Naive thymus-derived CD4-positive, alpha-beta T cell (primary cell): ENCODE data around the gene HOMER2. TPM values are rescaled to one million over a fixed set of nuclear protein-coding genes. Genes with fewer than 3 reads are reported as not detected.
"Not testable (repeated sequence)": the region's sequence is repeated elsewhere in the genome, so short reads cannot be mapped to it uniquely, and the experiment has no call there.

Source experiments
- ATAC-seq: fragments of 150-1000 bp; cut with Tn5 transposase; 2 replicates; pipeline ENCODE4 v1.10.0; 2021; ENCODE audit warnings: mild to moderate bottlenecking, moderate library complexity
- CTCF ChIA-PET: fragments of 350-600 bp; sonication (Branson Sonifier 250); formaldehyde crosslinking; loops from one replicate; lab custom pipeline; 2021; ENCODE audit warnings: antibody characterized with exemption; lab: Charles Lee
- POLR2A ChIA-PET: fragments of 350-600 bp; sonication (Branson Sonifier 250); formaldehyde crosslinking; loops from one replicate; lab custom pipeline; 2021; ENCODE audit warnings: antibody characterized with exemption, inconsistent platforms; lab: Charles Lee
- DNase-seq, 9 donors: peaks; one replicate each; pipeline versions ENCODE4 v3.0.0 to v3.0.0-alpha.2; 2020 to 2022; ENCODE audit warnings: mixed read lengths in 1 of 9
- H3K27ac ChIP-seq: one replicate; pipeline ENCODE4 v1.7.0; 2013; ENCODE audit warnings: mild to moderate bottlenecking, low read depth, low read length, moderate library complexity
- H3K27me3 ChIP-seq, 2 donors: one replicate each; pipeline ENCODE4 v1.7.0; 2013; ENCODE audit warnings: low read length in 2 of 2, mild to moderate bottlenecking in 2 of 2, moderate library complexity in 2 of 2; ENCODE audit not compliant: control insufficient read depth in 2 of 2, insufficient read depth in 2 of 2
- H3K36me3 ChIP-seq, 3 experiments: 1 replicate in 2 of 3; 2 replicates in 1 of 3; pipeline ENCODE4 v1.7.0; 2013; ENCODE audit warnings: low read length in 3 of 3, mild to moderate bottlenecking in 3 of 3, moderate library complexity in 1 of 3; ENCODE audit not compliant: insufficient read depth in 3 of 3, control insufficient read depth in 2 of 3
- H3K4me1 ChIP-seq, 2 donors: one replicate each; pipeline ENCODE4 v1.7.0; 2013; ENCODE audit warnings: low read length in 2 of 2, mild to moderate bottlenecking in 2 of 2, moderate library complexity in 1 of 2; ENCODE audit not compliant: control insufficient read depth in 2 of 2, insufficient read depth in 2 of 2
- H3K4me3 ChIP-seq: 2 replicates; pipeline ENCODE4 v1.7.0; 2013; ENCODE audit warnings: mild to moderate bottlenecking, low read length
- H3K9me3 ChIP-seq, 3 experiments: 1 replicate in 2 of 3; 2 replicates in 1 of 3; pipeline ENCODE4 v1.7.0; 2013; ENCODE audit warnings: low read length in 3 of 3; ENCODE audit not compliant: control insufficient read depth in 2 of 3
- H3K27ac Mint-ChIP-seq, 9 donors: one replicate each; pipeline ENCODE4 v1.8.0; 2020 to 2022; ENCODE audit warnings: mixed read lengths in 9 of 9, mild to moderate bottlenecking in 8 of 9, moderate library complexity in 5 of 9, inconsistent platforms in 2 of 9
- H3K27me3 Mint-ChIP-seq, 5 donors: one replicate each; pipeline ENCODE4 v1.8.0; 2021 to 2022; ENCODE audit warnings: mixed read lengths in 5 of 5, mild to moderate bottlenecking in 1 of 5
- H3K36me3 Mint-ChIP-seq, 5 donors: one replicate each; pipeline ENCODE4 v1.8.0; 2020 to 2022; ENCODE audit warnings: mixed read lengths in 5 of 5, mild to moderate bottlenecking in 3 of 5, inconsistent platforms in 1 of 5
- H3K4me1 Mint-ChIP-seq, 7 donors: one replicate each; pipeline ENCODE4 v1.8.0; 2020 to 2022; ENCODE audit warnings: mixed read lengths in 7 of 7, mild to moderate bottlenecking in 3 of 7, inconsistent platforms in 1 of 7
- H3K4me3 Mint-ChIP-seq, 10 donors: one replicate each; pipeline ENCODE4 v1.8.0; 2020 to 2022; ENCODE audit warnings: mild to moderate bottlenecking in 10 of 10, mixed read lengths in 10 of 10, moderate library complexity in 6 of 10, inconsistent platforms in 2 of 10
- H3K9me3 Mint-ChIP-seq, 11 donors: one replicate each; pipeline ENCODE4 v1.8.0; 2020 to 2022; ENCODE audit warnings: mixed read lengths in 11 of 11, mild to moderate bottlenecking in 4 of 11, inconsistent platforms in 1 of 11, moderate library complexity in 1 of 11
- intact Hi-C, 2 donors: fragments of 100-400 bp; cut with micrococcal nuclease; formaldehyde crosslinking; loops; one replicate each; pipeline ENCODE4 v1.15.1; 2023
- polyA plus RNA-seq, 2 donors: library from polyadenylated mRNA; unstranded; fragments of 300-500 nt; fragmentation: Illumina TruSeq; gene quantifications; one replicate each; pipeline ENCODE4 v1.2.3, GENCODE V29; 2021
- total RNA-seq, 6 experiments: library from RNA in 5 of 6; stranded (reverse) in 5 of 6; gene quantifications; 1 replicate in 5 of 6; 2 replicates in 1 of 6; pipeline ENCODE4 v1.2.3 and lab custom pipeline; 2021 to 2026

The HOMER2 gene
- total and polyA plus RNA-seq, 7 experiments from 2014 or later: 3.8 to 29.1 (median 4.8) TPM

GRCh38 chr15:82870727-82871320 lies 81.7 kb downstream of the HOMER2 start:
- CTCF ChIA-PET: no interaction called here
- Mint-ChIP-seq H3K27ac (no peak overlapping the region), H3K9me3 (peaks cover 0 to 1% (median 0%) of the 10 kb centered on the region in 11 donors), H3K36me3 (peaks cover 0 to 19% (median 3%) of the 10 kb centered on the region in 5 donors), H3K27me3 (peaks cover 0 to 21% (median 0%) of the 10 kb centered on the region in 5 donors), H3K4me1 (no peaks in the 10 kb centered on the region), H3K4me3 (no peak overlapping the region)
- Histone ChIP-seq H3K9me3 (no peaks in the 10 kb centered on the region), H3K27me3 (no peaks in the 10 kb centered on the region), H3K4me3 (no peak overlapping the region), H3K36me3 (no peaks in the 10 kb centered on the region), H3K27ac (no peak overlapping the region), H3K4me1 (no peaks in the 10 kb centered on the region)
- DNase-seq (no peak), ATAC-seq (no peak)
- intact Hi-C loops: no loop called here
- POLR2A ChIA-PET: no interaction called here

GRCh38 chr15:82865981-82866380 lies 86.5 kb downstream of the HOMER2 start:
- H3K4me3 Mint-ChIP-seq, H3K27ac Mint-ChIP-seq, CTCF ChIA-PET, H3K27ac ChIP-seq, H3K4me1 ChIP-seq, H3K4me3 ChIP-seq, H3K36me3 ChIP-seq, H3K9me3 Mint-ChIP-seq, ATAC-seq, DNase-seq, POLR2A ChIA-PET, intact Hi-C loops, H3K4me1 Mint-ChIP-seq, H3K36me3 Mint-ChIP-seq, H3K9me3 ChIP-seq, H3K27me3 ChIP-seq: not testable (repeated sequence)
- H3K27me3 Mint-ChIP-seq: peaks cover 0 to 16% (median 0%) of the 10 kb centered on the region in 5 donors

DNA sequence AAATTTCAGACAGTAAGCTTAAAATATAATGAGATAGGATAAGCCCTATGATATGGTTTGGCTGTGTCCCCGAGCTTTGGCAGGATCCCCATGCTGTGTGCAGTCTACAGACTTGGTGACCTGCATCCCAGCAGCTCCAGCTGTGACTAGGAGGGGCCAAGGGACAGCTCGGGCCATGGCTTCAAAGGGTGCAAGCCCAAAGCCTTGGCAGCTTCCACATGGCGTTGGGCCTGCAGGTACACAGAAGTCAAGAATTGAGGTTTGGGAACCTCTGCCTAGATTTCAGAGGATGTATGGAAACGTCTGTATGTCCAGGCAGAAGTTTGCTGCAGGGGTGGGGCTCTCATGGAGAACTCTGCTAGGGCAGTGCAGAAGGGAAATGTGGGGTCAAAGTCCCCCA lies 86.9 kb downstream of the HOMER2 start:
- H3K27ac Mint-ChIP-seq, H3K4me3 ChIP-seq, H3K36me3 Mint-ChIP-seq, H3K9me3 Mint-ChIP-seq, H3K36me3 ChIP-seq, POLR2A ChIA-PET, ATAC-seq, intact Hi-C loops, CTCF ChIA-PET, H3K4me1 ChIP-seq, H3K4me1 Mint-ChIP-seq, H3K4me3 Mint-ChIP-seq, DNase-seq, H3K9me3 ChIP-seq, H3K27me3 ChIP-seq, H3K27ac ChIP-seq: not testable (repeated sequence)
- peaks cover 0 to 14% (median 0%) of the 10 kb centered on the region in 5 donors for H3K27me3 Mint-ChIP-seq

GRCh38 chr15:82864967-82865366 lies 87.6 kb downstream of the HOMER2 start:
- intact Hi-C loops: no loop called here
- Mint-ChIP-seq H3K9me3 (peaks cover 0 to 1% (median 0%) of the 10 kb centered on the region in 11 donors), H3K4me3 (no peak overlapping the region), H3K27ac (no peak overlapping the region), H3K4me1 (peaks cover 0 to 7% (median 0%) of the 10 kb centered on the region in 7 donors), H3K27me3 (peaks cover 0 to 17% (median 0%) of the 10 kb centered on the region in 5 donors), H3K36me3 (no peaks in the 10 kb centered on the region)
- ATAC-seq: no peak
- no peaks in the 10 kb centered on the region for H3K36me3 ChIP-seq
- CTCF ChIA-PET: no interaction called here
- DNase-seq: no peak
- H3K27ac ChIP-seq: no peak overlapping the region
- H3K4me3 ChIP-seq: no peak overlapping the region
- no peaks in the 10 kb centered on the region for H3K9me3 ChIP-seq
- no peaks in the 10 kb centered on the region for H3K27me3 ChIP-seq
- POLR2A ChIA-PET: no interaction called here
- no peaks in the 10 kb centered on the region for H3K4me1 ChIP-seq

- no peaks in the 10 kb centered on the region for H3K9me3 Mint-ChIP-seq
- intact Hi-C loops: no loop called here
- H3K4me3 Mint-ChIP-seq: no peak overlapping the region
- Histone ChIP-seq H3K36me3 (no peaks in the 10 kb centered on the region), H3K4me1 (no peaks in the 10 kb centered on the region), H3K4me3 (no peak overlapping the region), H3K27ac (no peak overlapping the region), H3K27me3 (no peaks in the 10 kb centered on the region), H3K9me3 (no peaks in the 10 kb centered on the region)
- peaks cover 0 to 11% (median 0%) of the 10 kb centered on the region in 5 donors for H3K27me3 Mint-ChIP-seq
- ChIA-PET CTCF (no interaction called here), POLR2A (no interaction called here)
- H3K27ac Mint-ChIP-seq: no peak overlapping the region
- no peak for DNase-seq
- peaks cover 0 to 7% (median 0%) of the 10 kb centered on the region in 7 donors for H3K4me1 Mint-ChIP-seq
- no peak for ATAC-seq
- H3K36me3 Mint-ChIP-seq: peaks cover 0 to 4% (median 0%) of the 10 kb centered on the region in 5 donors
These were observed 89.6 kb downstream of the HOMER2 start for GRCh38 chr15:82862886-82863285.

DNA sequence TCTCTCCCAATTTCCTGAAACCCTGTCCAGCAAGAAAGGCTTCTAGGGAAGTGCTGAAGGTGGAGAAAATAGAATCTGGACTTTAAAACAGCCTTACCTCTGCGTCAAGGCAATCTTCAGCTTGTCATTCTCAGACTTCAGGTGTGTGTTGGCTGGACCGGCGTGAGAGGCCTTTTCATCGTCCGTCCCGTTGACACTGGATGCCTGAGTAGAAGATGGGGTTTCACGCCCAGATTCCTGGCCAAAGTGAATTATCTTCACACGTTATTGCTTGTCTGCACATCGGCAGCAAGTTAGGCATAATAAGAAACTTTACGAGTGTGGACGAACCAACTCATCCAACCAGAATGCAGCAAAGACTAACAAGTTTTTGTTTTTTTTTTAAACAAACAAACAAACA lies 93.6 kb downstream of the HOMER2 start:
- Mint-ChIP-seq H3K4me3 (no peak overlapping the region), H3K27me3 (peaks cover 0 to 7% (median 0%) of the 10 kb centered on the region in 5 donors), H3K4me1 (peaks cover 0 to 12% (median 7%) of the 10 kb centered on the region in 7 donors), H3K27ac (no peak overlapping the region), H3K9me3 (no peaks in the 10 kb centered on the region), H3K36me3 (peaks cover 0 to 4% (median 0%) of the 10 kb centered on the region in 5 donors)
- intact Hi-C loops: no loop called here
- no peaks in the 10 kb centered on the region for H3K27me3 ChIP-seq
- H3K4me1 ChIP-seq: no peaks in the 10 kb centered on the region
- ATAC-seq (no peak), DNase-seq (no peak)
- POLR2A ChIA-PET: no interaction called here
- no peaks in the 10 kb centered on the region for H3K9me3 ChIP-seq
- no peaks in the 10 kb centered on the region for H3K36me3 ChIP-seq
- no peak overlapping the region for H3K27ac ChIP-seq
- H3K4me3 ChIP-seq: no peak overlapping the region
- CTCF ChIA-PET: no interaction called here
